ENCODE results near the gene CEND1.

Gene CEND1

DNA sequence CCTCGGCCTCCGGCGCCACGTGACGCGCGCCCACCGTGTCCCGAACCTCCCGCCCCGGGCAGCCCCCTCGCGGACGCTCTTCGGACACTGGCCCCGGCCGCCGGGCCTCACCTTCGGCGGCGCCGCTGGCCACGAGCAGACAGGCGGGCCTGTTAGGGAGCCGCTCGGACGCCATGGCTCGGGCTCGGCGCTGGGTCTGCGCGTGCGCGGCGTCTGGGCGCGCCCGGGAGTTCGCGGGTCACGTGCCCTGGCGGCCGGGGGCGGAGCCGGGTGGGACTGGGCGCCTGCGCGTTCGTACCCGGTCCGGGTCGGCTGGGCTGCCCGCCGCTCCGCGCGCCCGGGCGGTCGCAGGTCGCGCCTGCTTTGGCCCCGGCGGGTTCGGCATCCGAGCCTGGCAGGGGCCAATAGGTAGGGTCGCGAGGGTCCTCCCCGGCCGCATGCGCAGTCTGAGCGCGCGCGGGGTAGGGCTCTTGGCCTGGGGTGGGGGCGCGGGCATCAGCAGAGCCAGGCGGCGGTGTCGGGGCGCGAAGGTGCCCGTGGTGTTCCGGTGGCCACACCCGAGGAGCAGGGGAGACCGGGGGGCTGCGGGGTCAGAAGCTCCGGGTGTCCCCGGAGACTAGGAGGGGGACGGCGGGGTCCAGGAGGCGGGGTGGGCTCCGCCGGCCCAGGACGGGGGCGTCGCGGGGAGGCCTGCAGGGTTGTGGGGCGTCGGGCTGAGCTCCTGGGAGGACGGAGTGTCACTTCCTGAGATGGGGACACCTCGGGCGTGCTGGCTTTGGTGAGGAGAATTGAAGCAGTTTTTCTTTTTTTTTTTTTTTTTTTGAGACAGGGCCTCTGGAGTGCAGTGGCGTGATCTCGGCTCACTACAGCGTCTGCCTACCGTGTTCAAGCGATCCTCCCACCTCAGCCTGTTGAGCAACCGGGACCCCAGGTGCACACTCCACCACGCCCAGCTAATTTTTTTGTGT lies 12.3 kb downstream of the CEND1 start, which contains the start of gene GATD1:
Gene GATD1, minus strand, starts transcription at position 200 of the 968 bp plus-strand sequence. Its CDS starts 25 bp downstream, at position 175.
- DNase-seq, result peak; percentile 57

DNA sequence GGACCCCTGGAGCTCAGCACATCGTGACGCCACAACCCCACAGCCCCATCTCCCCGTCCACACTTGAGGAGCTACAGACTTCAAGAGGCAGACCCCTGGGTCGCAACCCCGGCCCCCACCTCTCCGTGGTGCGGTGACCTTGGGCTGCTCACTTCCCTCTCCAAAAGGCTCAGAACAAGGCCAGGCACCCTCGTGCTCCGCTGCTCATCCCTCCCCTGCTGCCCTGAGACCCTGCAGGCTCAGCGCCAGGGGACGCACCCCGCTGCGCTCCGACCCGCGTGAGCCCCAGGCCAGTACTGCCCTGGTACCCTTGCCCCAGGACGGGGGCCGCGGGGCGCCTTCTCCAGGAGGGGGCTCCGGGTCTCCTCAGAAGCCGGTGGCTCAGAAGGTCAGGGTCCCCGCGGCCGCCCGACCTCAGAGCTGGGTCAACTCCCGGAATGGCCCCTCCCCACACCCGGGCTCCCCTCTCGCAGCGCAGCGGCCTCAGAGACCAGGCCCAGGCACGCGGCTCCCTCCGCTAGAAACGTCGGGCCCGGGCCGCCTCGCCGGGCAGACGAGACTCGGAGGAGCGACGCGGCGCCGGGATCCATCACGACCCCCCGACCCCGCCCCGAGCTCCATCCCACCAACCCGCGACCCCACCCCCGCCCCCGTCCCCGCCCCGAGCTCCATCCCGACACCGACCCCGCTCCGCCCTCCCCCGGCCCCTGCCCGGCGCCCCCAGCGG lies 13.2 kb downstream of the CEND1 start:
- DNase-seq, result no peak

DNA sequence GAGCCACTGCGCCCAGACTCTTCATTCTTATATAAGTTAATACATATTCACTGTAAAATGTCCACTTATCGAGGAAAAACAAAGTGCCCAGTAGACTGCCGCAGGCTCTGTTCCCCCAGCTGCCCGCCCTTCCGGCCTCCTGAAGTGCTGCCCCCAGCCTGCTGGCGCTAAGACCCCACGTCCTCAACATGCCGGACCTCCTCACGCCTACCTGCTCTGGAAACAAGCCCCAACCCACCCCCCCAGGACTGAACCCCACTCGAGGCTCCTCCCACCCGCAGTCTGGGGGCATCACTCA lies 13.7 kb downstream of the CEND1 start:
- no peak for DNase-seq

DNA sequence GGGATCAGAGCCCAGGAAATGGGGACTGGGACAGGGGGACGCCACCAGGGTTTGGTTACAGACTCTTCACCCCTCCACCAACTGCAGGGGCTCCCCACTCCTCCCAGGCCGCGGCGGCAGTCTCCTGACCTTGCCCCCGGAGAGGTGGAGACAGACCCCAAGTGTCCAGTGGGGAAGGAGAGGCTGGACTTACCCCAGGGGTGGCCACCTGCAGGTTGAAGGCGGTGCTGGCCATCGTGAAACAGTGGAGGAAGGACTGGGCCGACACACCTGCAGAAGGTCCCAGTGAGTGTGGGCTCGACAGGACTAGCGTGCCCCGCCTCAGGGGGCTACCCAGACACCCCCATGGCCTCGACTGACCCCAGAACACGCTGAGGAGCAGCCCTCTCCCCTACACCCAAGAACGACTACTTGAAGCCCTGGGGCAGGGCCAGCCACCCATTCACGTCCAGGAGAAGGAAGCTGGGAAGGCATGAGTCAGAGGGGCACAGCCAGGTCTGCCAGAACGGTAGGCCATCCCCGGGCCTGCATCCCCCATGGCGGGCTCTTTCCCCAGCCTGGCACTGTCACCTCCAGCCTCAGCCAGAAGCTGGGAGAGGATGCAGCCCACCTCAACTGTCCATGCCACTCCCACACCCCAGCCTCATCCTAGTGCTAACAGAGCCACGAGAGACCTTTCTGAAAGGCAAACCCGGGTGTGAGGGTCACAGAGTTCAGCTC lies 14.9 kb downstream of the CEND1 start:
- no peak for DNase-seq

DNA sequence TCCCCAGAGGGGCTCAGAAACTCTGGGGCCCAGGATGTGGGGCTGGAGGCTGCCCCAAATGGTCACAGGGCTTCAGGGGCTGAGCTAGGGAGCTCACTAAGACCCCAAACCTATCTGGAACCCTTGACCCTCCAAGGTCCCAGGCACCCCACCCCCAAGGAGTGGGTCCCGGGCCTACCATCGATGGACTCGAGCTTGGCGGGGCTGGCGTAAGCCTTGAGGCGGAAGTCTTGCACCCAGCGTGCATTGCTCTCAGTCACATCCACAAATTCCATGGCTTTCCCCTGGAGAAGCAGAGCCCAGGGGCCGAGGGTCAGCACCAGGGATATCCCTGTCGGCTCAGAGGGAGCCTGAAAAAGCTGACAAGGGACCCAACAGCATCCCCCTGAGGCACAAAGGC lies 16.1 kb downstream of the CEND1 start:
- DNase-seq, result no peak

DNA sequence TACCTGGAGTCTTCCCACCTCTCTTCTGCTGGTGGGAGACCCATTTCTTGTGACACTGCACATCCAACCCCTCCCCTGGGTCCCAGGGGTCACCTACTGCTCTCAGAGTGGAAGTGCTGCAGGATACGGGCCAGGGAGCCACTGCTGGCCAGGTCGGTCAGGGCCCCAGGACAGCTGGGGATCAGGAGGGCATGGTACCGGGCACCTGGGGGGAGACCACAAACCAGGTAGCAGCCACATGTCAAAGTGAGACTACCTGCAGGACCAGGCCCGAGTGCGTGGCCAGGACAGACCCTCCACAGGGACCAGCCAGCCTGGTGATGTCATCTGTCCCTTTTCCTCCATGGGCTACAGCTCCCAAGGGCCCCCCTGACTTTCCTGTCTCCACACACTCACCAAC lies 16.5 kb downstream of the CEND1 start:
- DNase-seq, result no peak

DNA sequence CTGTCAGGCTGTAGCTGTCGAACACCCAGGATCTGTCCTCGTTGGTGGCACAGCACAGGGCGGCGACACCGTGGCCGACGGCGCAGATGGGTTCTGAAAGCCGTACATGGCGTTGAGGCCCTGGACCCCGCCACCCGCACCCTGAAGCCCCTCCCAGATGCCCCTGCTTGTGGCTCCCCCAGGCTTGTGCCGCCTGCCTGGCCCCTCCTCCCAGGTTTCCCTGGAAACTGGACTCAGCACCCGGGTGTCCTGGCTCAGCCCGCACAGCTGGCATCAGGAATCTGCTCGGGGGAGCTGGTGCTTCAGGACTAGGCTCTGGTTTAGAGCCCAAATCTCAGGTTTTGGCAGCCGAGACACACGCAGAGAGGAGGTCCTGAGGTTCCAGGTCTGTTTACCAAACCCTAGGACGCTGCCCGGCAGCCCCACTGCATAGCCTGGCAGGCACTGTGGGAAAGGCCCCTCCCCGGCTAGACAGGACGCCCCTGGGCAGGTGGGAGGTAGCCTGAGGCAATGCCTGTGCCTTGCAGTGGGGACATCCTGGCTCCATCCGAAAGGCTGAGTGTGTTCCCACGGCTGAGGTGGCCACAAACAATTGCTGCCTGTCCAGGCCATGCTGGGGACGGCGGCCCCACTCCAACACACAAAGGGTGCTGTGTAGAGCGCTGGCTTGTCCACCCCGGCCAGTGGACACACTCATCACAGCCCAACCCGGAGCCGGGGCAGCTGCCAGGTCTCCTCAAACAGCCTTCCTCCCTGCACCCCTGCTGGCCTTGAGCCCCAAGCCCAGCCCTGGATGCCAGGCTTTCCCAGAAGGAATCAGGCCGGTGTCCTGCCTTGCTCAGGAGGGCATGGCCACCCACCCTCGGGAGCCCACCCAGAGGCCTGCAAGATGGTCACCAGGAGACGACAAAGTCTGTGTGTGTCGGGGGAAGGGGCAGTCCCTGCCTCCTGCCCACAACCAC lies 17.2 kb downstream of the CEND1 start:
- no peak for DNase-seq

DNA sequence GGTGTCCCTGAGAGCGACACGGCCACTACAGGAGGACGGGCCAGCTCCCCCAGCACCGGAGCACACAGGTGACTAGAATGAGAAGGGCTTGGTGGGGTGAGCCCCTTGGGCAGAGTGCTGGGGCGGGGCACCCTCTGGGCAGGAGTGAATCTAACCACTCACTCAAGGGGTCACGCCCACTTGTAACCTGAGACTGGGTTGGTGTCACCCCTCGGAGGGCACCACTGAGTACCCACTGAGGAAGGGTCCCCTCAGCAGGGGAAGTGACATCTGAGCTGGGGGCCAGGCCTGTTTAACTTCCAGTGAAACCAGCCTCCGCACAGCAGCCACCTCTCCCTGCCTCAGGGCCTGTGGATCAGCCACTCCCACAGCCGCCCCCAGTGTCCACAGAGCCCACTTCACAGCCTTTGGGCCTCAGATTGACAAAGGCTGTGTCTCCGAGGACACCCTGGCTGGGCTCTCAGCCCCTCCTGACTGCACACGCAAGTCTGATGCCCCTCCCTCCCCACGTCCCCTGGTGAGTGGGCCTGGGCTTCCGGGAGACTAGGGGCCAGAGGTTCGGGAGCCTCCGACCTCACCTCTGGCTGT lies 18.2 kb downstream of the CEND1 start:
- no peak for DNase-seq

DNA sequence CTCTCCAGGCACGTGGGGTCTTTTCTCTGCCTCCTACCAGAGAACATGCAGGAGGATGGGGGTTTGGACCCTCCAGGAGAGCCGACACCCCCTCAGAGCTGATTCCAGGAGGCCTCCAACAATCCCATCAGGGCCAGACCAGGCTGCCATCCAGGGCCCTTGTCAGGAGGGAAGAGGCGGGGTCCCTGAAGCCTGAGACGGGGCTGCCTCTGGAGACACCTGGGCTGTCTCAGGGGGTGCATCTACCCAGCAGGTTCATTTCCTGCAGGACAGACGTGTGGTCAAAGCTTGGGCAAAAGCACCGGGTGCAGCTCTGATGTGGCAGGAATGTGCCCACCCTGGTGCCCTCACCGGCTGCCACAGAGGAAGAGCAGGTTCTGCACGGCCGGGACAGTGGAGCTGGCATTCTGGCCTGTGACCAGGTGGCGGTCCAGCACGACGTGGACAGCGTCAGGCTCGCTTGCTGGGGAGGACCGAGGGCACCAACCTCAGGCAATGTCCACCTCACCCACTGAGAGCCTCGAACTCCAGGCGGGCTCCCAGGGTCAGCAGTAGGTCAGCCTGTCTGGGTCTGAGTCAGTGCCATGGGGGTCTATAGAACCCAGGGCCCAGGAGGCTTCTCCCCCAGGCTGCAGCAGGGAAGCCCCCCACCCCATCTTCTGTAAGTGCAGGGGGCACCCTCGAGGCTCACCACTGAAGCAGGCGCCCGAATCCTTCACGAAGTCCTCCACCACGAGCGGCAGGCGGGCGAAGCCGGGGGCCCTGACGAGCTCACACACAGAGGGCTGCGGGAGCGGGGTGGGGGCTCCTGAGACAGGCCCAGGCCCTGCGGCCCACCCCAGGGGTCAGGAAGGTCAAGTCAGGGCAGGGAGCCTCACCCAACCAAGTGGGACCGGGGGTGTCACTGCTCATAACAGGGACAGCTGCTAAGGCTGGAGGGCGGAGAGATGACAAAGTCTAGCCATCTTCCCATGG lies 19.0 kb downstream of the CEND1 start:
- no peak for DNase-seq

DNA sequence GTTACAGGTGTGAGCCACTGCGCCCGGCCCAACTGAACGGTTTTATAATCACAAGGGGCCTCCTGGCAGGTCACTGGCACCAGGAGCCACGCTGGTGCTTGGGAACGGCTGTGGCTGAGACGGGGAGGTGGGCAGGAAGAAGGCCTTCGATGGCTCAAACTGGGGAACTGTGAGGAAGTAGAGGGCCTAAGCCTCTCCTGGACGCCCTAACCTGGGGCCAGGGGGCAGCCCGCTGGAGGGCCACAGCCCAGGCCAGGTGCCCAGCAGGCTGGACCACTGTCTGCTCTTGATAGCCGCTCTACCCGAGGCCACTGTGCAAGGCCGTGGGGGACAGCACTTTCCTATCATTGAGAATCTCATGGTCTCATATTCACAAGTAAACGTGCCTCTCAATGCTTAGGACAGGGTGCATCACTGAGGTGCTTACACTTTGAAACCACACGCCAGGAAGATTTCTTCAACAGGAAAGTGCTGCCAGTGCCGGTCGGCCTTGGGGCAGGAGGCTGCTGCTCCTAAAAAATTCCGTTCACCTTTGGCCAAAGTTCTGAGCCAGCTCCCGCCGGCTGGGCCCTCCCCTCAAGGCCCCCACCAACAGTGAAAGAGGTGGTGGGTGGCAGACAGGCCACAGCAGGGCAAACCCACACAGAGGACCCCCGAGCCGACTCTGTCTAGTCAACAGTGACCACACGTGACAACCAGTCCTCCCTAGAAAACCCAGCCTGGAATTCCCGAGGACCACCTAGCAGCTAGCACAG lies 19.8 kb downstream of the CEND1 start:
- no peak for DNase-seq

DNA sequence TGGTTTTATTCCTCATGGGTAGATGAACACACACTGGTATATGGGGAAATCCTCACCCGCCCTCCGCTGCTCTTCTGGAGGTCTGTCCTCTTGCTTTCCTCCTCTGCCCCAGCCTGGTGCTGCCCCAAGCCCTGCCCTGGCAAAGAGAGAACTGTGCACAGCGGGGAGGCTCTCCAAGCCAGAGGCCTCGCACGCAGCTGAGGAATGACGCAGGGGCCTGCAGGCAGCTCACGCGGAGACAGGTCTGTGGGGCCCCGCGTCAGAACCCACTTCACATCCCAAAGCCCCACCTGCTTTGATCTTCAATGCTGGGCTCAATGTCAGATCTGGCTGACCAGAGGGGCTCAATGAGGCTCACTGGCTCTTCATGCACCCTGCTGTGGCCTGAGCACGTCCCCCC lies 22.7 kb downstream of the CEND1 start:
- DNase-seq, result no peak

DNA sequence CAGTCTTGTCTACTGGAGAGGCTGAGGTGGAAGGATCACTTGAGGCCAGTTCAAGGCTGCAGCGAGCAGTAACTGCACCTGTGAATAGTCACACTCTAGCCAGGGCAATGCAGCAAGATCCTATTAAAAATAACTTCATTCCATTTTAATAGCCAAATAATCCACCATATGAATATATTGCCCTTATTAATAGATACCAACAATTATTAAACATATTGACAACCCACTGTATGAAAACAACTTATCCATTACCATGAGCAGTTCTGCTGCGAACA lies 23.0 kb downstream of the CEND1 start:
- no peak for DNase-seq

DNA sequence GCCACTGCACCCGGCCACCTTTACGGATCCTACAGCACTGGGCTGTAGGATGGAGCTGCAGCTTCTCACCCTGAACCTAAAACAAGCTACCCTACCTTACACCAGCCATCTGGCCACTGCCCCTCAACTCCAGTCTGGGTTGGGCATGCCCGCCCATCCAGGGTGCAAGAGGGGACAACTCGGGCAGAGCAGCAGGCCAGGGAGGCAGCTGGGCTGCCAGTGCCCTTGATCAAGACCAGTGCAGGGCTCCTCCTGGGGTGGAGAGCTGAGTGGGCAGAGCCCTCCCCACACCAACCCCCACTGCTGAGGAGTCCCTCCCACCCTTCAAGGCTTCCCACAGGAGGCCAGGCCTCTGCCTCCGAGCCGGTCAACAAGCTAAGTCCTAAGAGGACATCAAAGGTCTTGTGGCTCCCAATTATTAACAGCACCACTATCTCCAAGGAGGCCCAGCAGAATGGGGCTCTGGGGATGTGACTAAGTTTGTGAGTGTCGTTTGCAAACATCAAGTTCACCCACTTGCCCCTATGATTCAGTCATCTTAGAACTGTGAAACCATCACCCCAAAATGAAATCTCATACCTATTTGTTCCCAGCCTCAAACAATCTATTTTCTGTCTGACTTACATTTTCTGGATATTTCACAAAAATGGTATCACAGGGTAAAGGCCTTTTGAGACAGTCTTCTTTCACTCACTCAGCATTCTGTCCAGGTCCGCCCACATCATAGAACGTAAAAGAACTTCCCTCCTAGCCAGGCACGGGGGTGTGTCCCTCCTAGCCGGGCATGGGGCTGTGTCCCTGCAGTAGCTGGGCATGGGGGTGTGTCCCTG lies 23.6 kb downstream of the CEND1 start:
- no peak for DNase-seq

DNA sequence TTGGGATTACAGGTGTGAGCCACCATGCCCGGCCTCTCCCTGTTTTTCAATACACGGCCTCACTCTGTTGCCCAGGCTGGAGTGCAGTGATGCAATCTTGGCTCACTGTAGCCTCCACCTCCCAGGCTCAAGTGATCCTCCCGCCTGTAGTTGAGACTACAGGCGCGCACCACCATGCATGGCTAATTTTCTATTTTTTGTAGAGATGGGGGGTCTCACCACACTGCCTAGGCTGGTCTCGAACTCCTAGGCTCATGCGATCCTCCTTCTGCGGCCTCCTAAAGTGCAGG lies 24.1 kb downstream of the CEND1 start:
- no peak for DNase-seq

DNA sequence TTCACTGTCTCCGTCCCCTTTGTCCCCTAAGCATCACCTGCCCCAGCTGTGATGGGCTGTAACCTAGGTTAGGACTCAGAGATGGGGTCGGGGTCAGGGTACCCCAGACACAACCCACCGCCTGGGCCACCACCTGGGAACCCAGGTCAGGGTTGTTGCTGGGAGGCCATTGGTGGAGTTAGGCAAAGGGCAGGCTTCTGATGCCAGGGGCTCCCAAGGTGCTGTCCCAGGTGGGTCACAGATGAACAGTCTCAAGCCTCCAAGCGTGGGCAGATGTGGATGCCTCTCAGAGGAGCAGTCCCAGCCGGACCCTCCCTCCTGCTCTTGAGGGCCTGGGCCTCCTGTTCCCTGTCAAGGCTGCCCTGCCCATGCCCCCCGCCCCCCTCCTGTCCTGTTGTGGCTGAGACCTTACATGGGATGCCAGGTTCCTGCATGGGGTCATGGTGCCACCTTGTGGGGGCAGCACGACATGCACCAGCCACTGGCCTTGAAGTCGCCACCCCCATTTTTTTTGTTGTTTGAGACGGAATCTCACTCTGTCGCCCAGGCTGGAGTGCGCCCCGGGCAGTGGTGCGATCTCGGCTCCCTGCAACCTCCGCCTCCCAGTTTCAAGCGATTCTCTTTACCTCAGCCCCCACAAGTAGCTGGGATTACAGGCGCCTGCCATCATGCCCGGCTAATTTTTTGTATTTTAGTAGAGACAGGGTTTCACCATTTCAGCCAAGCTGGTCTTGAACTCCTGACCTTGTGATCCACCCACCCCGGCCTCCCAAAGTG lies 24.7 kb downstream of the CEND1 start:
- no peak for DNase-seq

DNA sequence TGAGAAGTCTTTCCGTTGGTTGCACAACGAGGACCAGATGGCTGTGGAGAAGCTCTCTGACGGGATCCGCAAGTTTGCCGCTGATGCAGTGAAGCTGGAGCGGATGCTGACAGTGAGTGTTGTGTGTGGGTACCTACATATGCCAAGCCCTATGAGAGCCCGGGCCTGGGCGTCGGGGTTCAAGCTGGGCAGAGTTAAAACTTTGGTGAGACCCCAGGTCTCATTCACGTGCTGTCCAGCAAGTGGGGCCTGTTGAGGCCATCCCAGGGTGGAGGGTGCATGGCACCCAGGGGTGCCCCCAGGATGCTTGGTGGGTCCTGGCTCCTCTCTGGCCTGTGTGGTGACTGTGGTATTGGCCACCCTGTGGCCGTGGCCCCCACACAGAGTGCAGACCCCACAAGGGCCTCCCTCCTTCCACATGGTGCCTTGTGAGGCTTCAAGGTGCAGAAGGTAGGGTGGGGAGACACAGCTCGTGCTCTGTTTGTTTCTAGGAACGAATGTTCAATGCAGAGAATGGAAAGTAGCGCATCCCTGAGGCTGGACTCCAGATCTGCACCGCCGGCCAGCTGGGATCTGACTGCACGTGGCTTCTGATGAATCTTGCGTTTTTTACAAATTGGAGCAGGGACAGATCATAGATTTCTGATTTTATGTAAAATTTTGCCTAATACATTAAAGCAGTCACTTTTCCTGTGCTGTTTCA lies 25.4 kb downstream of the CEND1 start:
- DNase-seq, result no peak

DNA sequence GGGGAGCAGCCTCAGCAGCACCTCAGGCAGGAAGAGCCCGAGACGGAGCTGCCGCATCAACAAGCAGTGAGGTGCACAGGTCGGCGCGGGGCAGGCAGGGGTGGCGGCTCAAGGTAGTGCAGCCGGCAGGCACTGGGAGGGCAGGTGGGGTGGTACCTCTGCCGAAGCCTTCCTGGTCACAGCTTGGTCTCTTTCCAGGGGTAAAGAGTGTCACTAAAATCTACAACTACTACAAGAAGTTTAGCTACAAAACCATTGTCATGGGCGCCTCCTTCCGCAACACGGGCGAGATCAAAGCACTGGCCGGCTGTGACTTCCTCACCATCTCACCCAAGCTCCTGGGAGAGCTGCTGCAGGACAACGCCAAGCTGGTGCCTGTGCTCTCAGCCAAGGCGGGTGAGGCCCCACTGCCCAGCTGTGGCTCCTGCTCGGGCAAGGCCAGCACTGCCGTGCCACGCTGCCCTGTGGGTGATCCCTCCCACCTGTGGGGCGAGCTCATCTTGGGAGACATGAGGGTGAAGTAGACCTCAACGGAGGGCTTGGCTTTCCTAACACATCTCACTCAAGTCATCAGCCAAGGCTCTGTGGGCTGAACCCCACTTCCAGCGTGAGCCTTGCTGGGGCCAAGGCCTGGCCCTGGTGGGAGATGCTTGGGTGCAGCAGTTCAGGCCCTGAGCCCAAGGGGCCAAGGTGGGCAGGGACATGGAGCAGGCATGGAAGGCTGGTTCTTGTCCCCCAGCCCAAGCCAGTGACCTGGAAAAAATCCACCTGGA lies 26.2 kb downstream of the CEND1 start:
- no peak for DNase-seq
